HG02678 (cell line): ENCODE results near the gene ANKFY1.

Experiments
- ATAC-seq: cut with Tn5 transposase; IDR thresholded peaks from one replicate; pipeline ENCODE4 v1.9.1; 2021; ENCODE audit warnings: mild to moderate bottlenecking, moderate library complexity; ENCODE audit not compliant: unreplicated experiment

The ANKFY1 gene

GRCh38 chr17:4127555-4127954, 136.2 kb downstream of the ANKFY1 start:
- ATAC-seq = no peak

GRCh38 chr17:4125552-4125951, 138.2 kb downstream of the ANKFY1 start:
- ATAC-seq = no peak

GRCh38 chr17:4124999-4125398, 138.8 kb downstream of the ANKFY1 start:
- ATAC-seq = no peak

- no peak for ATAC-seq
Observed at GRCh38 chr17:4120332-4120731, 143.4 kb downstream of the ANKFY1 start.

- ATAC-seq = no peak
Observed at GRCh38 chr17:4119299-4119698, 144.5 kb downstream of the ANKFY1 start.

GRCh38 chr17:4118015-4118743, 145.6 kb downstream of the ANKFY1 start:
- ATAC-seq = no peak

- no peak for ATAC-seq
Observed at GRCh38 chr17:4116516-4116915, 147.3 kb downstream of the ANKFY1 start.
